Measurements from ENCODE around the gene ARHGAP18.

Gene ARHGAP18

GRCh38 chr6:129598244-129599187 is 111.5 kb downstream of the ARHGAP18 start:
- no peaks in the 10 kb centered on the region for H3K4me1 ChIP-seq (ENCODE audit: control insufficient read depth in 2 of 2, insufficient read depth in 2 of 2, low read length in 2 of 2)
- H3K36me3 ChIP-seq (ENCODE audit: control insufficient read depth in 2 of 2, insufficient read depth in 2 of 2, low read length in 2 of 2) = peaks cover 2 to 3% of the 10 kb centered on the region in 2 donors
- no peak overlapping the region for H3K27ac ChIP-seq (ENCODE audit: low read depth in 2 of 2, low read length in 2 of 2)
- no peak overlapping the region for H3K9ac ChIP-seq (ENCODE audit: low read depth in 1 of 2, low read length in 2 of 2)
- no peaks in the 10 kb centered on the region for H3K27me3 ChIP-seq (ENCODE audit: control insufficient read depth in 2 of 2, insufficient read depth in 2 of 2, low read length in 2 of 2)
- no peaks in the 10 kb centered on the region for H3K9me3 ChIP-seq (ENCODE audit: control insufficient read depth in 2 of 2, low read length in 2 of 2)
- no peak overlapping the region for H3K4me3 ChIP-seq (ENCODE audit: low read length in 2 of 2)

- Histone ChIP-seq H3K9ac (ENCODE audit: low read depth in 1 of 2, low read length in 2 of 2) (no peak overlapping the region), H3K36me3 (ENCODE audit: control insufficient read depth in 2 of 2, insufficient read depth in 2 of 2, low read length in 2 of 2) (peaks cover 3 to 4% of the 10 kb centered on the region in 2 donors), H3K4me1 (ENCODE audit: control insufficient read depth in 2 of 2, insufficient read depth in 2 of 2, low read length in 2 of 2) (no peaks in the 10 kb centered on the region), H3K27me3 (ENCODE audit: control insufficient read depth in 2 of 2, insufficient read depth in 2 of 2, low read length in 2 of 2) (no peaks in the 10 kb centered on the region), H3K27ac (ENCODE audit: low read depth in 2 of 2, low read length in 2 of 2) (no peak overlapping the region), H3K9me3 (ENCODE audit: control insufficient read depth in 2 of 2, low read length in 2 of 2) (no peaks in the 10 kb centered on the region), H3K4me3 (ENCODE audit: low read length in 2 of 2) (no peak overlapping the region)
Observed at GRCh38 chr6:129597023-129597713, 112.8 kb downstream of the ARHGAP18 start.

DNA sequence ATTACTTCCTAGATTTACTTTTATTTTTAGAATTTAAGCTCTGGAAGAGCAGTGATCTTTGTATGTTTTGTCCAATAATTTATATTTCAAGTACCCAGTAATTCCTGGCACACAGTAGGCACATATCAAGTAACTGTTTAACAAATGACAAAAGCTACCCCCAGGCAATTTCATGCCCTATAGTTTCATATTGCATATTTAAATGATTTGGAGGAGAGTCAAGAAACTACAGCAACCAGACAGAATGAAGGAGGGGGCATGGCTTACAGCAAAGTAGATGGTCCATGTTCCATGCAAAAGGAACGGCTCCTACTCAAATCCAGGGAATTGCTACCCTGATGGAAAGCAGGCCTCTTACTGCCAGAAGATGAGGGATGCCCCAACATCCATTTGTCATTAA is 113.5 kb downstream of the ARHGAP18 start:
- no peak overlapping the region for H3K27ac ChIP-seq (ENCODE audit: low read depth in 2 of 2, low read length in 2 of 2)
- H3K9ac ChIP-seq (ENCODE audit: low read depth in 1 of 2, low read length in 2 of 2) = no peak overlapping the region
- no peaks in the 10 kb centered on the region for H3K4me1 ChIP-seq (ENCODE audit: control insufficient read depth in 2 of 2, insufficient read depth in 2 of 2, low read length in 2 of 2)
- H3K4me3 ChIP-seq (ENCODE audit: low read length in 2 of 2) = no peak overlapping the region
- peaks cover 3 to 4% of the 10 kb centered on the region in 2 donors for H3K36me3 ChIP-seq (ENCODE audit: control insufficient read depth in 2 of 2, insufficient read depth in 2 of 2, low read length in 2 of 2)
- H3K9me3 ChIP-seq (ENCODE audit: control insufficient read depth in 2 of 2, low read length in 2 of 2) = no peaks in the 10 kb centered on the region
- no peaks in the 10 kb centered on the region for H3K27me3 ChIP-seq (ENCODE audit: control insufficient read depth in 2 of 2, insufficient read depth in 2 of 2, low read length in 2 of 2)

DNA sequence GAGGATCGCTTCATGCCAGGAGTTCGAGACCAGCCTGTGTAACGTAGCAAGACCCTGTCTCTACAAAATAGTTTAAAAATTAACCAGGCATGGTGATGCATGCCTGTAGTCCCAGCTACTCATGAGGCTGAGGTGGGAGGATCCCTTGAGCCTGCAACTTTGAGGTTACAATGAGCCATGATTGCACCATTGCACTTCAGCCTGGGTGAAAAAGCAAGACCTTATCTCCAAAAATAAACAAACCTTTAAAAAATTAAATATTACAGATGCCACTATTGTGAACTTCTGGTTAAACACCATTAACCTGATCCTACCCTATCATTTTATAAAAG is 116.8 kb downstream of the ARHGAP18 start:
- H3K4me1 ChIP-seq (ENCODE audit: control insufficient read depth in 2 of 2, insufficient read depth in 2 of 2, low read length in 2 of 2) = no peaks in the 10 kb centered on the region
- no peaks in the 10 kb centered on the region for H3K27me3 ChIP-seq (ENCODE audit: control insufficient read depth in 2 of 2, insufficient read depth in 2 of 2, low read length in 2 of 2)
- no peaks in the 10 kb centered on the region for H3K9me3 ChIP-seq (ENCODE audit: control insufficient read depth in 2 of 2, low read length in 2 of 2)
- no peak overlapping the region for H3K27ac ChIP-seq (ENCODE audit: low read depth in 2 of 2, low read length in 2 of 2)
- peaks cover 3 to 7% of the 10 kb centered on the region in 2 donors for H3K36me3 ChIP-seq (ENCODE audit: control insufficient read depth in 2 of 2, insufficient read depth in 2 of 2, low read length in 2 of 2)
- no peak overlapping the region for H3K9ac ChIP-seq (ENCODE audit: low read depth in 1 of 2, low read length in 2 of 2)
- H3K4me3 ChIP-seq (ENCODE audit: low read length in 2 of 2) = no peak overlapping the region

DNA sequence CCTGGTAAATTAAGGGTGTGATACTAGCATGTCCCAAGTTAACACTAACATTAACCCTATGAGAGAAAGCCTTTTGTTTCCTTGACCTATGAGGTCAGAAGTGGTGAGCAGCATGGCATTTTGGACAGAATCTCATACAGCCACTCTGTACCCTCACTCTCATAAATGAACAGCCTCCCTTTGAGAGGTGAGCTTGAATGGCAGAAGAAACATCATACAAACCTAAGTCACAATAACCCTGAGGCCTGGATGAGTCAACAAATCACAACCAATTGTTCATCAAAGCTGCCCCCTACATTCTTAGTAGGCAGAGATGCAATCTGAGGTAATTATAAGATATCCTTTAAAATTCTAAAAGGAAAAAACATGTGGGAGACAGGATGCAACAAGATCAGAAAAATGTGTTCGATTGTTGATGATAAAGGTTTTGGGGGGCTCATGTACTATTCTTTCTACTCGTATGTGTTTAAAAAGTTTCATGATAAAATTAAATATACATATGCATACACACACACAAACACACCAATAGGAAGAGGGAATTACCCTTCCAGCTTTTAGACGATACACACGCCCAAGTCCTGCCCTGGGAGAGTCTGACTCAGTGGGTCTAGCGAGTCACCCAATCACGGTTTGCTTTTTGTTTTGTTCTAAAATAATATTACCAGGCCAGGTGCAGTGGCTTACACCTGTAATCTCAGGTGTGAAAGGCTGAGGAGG is 117.3 kb downstream of the ARHGAP18 start:
- H3K9me3 ChIP-seq (ENCODE audit: control insufficient read depth in 2 of 2, low read length in 2 of 2) = no peaks in the 10 kb centered on the region
- H3K27me3 ChIP-seq (ENCODE audit: control insufficient read depth in 2 of 2, insufficient read depth in 2 of 2, low read length in 2 of 2) = no peaks in the 10 kb centered on the region
- H3K9ac ChIP-seq (ENCODE audit: low read depth in 1 of 2, low read length in 2 of 2) = no peak overlapping the region
- peaks cover 3 to 7% of the 10 kb centered on the region in 2 donors for H3K36me3 ChIP-seq (ENCODE audit: control insufficient read depth in 2 of 2, insufficient read depth in 2 of 2, low read length in 2 of 2)
- no peak overlapping the region for H3K27ac ChIP-seq (ENCODE audit: low read depth in 2 of 2, low read length in 2 of 2)
- no peaks in the 10 kb centered on the region for H3K4me1 ChIP-seq (ENCODE audit: control insufficient read depth in 2 of 2, insufficient read depth in 2 of 2, low read length in 2 of 2)
- H3K4me3 ChIP-seq (ENCODE audit: low read length in 2 of 2) = no peak overlapping the region

GRCh38 chr6:129590408-129591022 is 119.5 kb downstream of the ARHGAP18 start:
- Histone ChIP-seq H3K4me3 (ENCODE audit: low read length in 2 of 2) (no peak overlapping the region), H3K27me3 (ENCODE audit: control insufficient read depth in 2 of 2, insufficient read depth in 2 of 2, low read length in 2 of 2) (no peaks in the 10 kb centered on the region), H3K4me1 (ENCODE audit: control insufficient read depth in 2 of 2, insufficient read depth in 2 of 2, low read length in 2 of 2) (no peaks in the 10 kb centered on the region), H3K9me3 (ENCODE audit: control insufficient read depth in 2 of 2, low read length in 2 of 2) (no peaks in the 10 kb centered on the region), H3K9ac (ENCODE audit: low read depth in 1 of 2, low read length in 2 of 2) (no peak overlapping the region), H3K36me3 (ENCODE audit: control insufficient read depth in 2 of 2, insufficient read depth in 2 of 2, low read length in 2 of 2) (peaks cover 3 to 7% of the 10 kb centered on the region in 2 donors), H3K27ac (ENCODE audit: low read depth in 2 of 2, low read length in 2 of 2) (no peak overlapping the region)

DNA sequence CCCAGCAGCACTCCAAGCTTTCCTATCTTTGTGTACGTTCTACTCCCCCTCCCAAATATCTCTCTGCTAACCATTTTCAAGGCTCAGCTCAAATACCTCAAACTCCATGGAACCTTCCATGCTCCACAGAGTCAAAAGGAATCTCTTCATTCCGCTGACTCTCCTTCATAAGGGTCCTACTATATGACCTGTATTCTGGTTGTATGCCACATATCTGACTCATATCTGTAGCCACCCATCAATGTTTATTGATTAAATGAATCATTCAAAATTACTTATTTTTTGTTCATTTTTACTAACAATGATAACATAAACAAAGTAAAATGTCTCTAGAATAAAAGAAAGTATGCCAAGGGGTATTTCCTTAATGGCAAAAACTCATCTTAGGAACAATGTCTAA is 123.2 kb downstream of the ARHGAP18 start:
- H3K9ac ChIP-seq (ENCODE audit: low read depth in 1 of 2, low read length in 2 of 2) = no peak overlapping the region
- H3K4me3 ChIP-seq (ENCODE audit: low read length in 2 of 2) = no peak overlapping the region
- no peaks in the 10 kb centered on the region for H3K27me3 ChIP-seq (ENCODE audit: control insufficient read depth in 2 of 2, insufficient read depth in 2 of 2, low read length in 2 of 2)
- no peak overlapping the region for H3K27ac ChIP-seq (ENCODE audit: low read depth in 2 of 2, low read length in 2 of 2)
- no peaks in the 10 kb centered on the region for H3K9me3 ChIP-seq (ENCODE audit: control insufficient read depth in 2 of 2, low read length in 2 of 2)
- no peaks in the 10 kb centered on the region for H3K4me1 ChIP-seq (ENCODE audit: control insufficient read depth in 2 of 2, insufficient read depth in 2 of 2, low read length in 2 of 2)
- peaks cover 3 to 7% of the 10 kb centered on the region in 2 donors for H3K36me3 ChIP-seq (ENCODE audit: control insufficient read depth in 2 of 2, insufficient read depth in 2 of 2, low read length in 2 of 2)

- H3K4me3 ChIP-seq (ENCODE audit: low read length in 2 of 2) = no peak overlapping the region
- H3K27ac ChIP-seq (ENCODE audit: low read depth in 2 of 2, low read length in 2 of 2) = no peak overlapping the region
- H3K9ac ChIP-seq (ENCODE audit: low read depth in 1 of 2, low read length in 2 of 2) = no peak overlapping the region
- no peaks in the 10 kb centered on the region for H3K27me3 ChIP-seq (ENCODE audit: control insufficient read depth in 2 of 2, insufficient read depth in 2 of 2, low read length in 2 of 2)
- H3K9me3 ChIP-seq (ENCODE audit: control insufficient read depth in 2 of 2, low read length in 2 of 2) = no peaks in the 10 kb centered on the region
- H3K36me3 ChIP-seq (ENCODE audit: control insufficient read depth in 2 of 2, insufficient read depth in 2 of 2, low read length in 2 of 2) = peaks cover 0 to 6% of the 10 kb centered on the region in 2 donors
- no peaks in the 10 kb centered on the region for H3K4me1 ChIP-seq (ENCODE audit: control insufficient read depth in 2 of 2, insufficient read depth in 2 of 2, low read length in 2 of 2)
Observed at GRCh38 chr6:129583866-129584265, 126.1 kb downstream of the ARHGAP18 start.

DNA sequence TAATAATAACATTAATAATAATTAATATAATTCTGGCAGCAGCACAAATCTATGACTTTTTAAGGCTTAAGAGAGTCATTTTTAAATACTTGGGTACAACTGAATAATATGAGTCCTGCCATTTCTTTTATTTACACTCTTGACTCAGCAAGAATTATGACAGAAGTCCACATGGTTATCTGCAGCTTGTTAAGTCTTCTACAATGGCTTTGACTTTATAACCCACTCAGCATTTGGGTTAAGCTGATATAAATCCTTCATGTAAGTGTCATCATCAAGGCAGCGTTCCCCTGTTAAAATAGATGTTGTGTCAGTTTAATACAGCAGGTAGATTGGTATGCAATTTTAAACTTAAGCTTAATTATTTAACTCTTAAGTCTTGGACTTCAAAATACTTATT is 131.7 kb downstream of the ARHGAP18 start:
- Histone ChIP-seq H3K4me3 (ENCODE audit: low read length in 2 of 2) (no peak overlapping the region), H3K36me3 (ENCODE audit: control insufficient read depth in 2 of 2, insufficient read depth in 2 of 2, low read length in 2 of 2) (peaks cover 6 to 7% of the 10 kb centered on the region in 2 donors), H3K9me3 (ENCODE audit: control insufficient read depth in 2 of 2, low read length in 2 of 2) (no peaks in the 10 kb centered on the region), H3K27me3 (ENCODE audit: control insufficient read depth in 2 of 2, insufficient read depth in 2 of 2, low read length in 2 of 2) (no peaks in the 10 kb centered on the region), H3K27ac (ENCODE audit: low read depth in 2 of 2, low read length in 2 of 2) (no peak overlapping the region), H3K4me1 (ENCODE audit: control insufficient read depth in 2 of 2, insufficient read depth in 2 of 2, low read length in 2 of 2) (peaks cover 0 to 7% of the 10 kb centered on the region in 2 donors), H3K9ac (ENCODE audit: low read depth in 1 of 2, low read length in 2 of 2) (no peak overlapping the region)
